Measurements from ENCODE around the gene NOXA1.

GRCh38 chr9:137393176-137394150, 29.7 kb upstream of the NOXA1 start:
- TF ChIP-seq YY1 (IDR thresholded peaks at IDR 0.05; ENCODE audit: insufficient read depth, insufficient read length) (no peak), ZNF274 (IDR thresholded peaks at IDR 0.05; ENCODE audit: low read depth, low read length) (no peak)

Measured in NT2/D1 (cell line).